ENCODE results near the gene OR5AN1. TPM values are rescaled to one million over a fixed set of nuclear protein-coding genes. Genes with fewer than 3 reads are reported as not detected.

Gene OR5AN1
- total RNA-seq, 1 donor from 2014 or later: not detected

Other genes starting within 250 kb of the OR5AN1 start
- gene FAM111A, start 216.0 kb upstream of the OR5AN1 start, total RNA-seq: 42.8 TPM
- gene DTX4, start 186.8 kb upstream of the OR5AN1 start, total RNA-seq: 126 TPM
- gene MPEG1, start 146.0 kb upstream of the OR5AN1 start, total RNA-seq: 9.4 TPM
- not detected for gene OR5A2, start 67.5 kb downstream of the OR5AN1 start, total RNA-seq
- not detected for gene OR5A1, start 77.6 kb downstream of the OR5AN1 start, total RNA-seq
- not detected for gene OR4D6, start 98.1 kb downstream of the OR5AN1 start, total RNA-seq
- gene OR4D10, start 114.4 kb downstream of the OR5AN1 start, total RNA-seq: not detected
- gene OR4D11, start 144.7 kb downstream of the OR5AN1 start, total RNA-seq: not detected
- not detected for gene OR4D9, start 152.6 kb downstream of the OR5AN1 start, total RNA-seq